Left ventricle myocardium inferior (tissue), 1 donor: Measurements from ENCODE around the gene PDCD2L. TPM values are rescaled to one million over a fixed set of nuclear protein-coding genes. Genes with fewer than 3 reads are reported as not detected.
"Not testable (repeated sequence)": the region's sequence is repeated elsewhere in the genome, so short reads cannot be mapped to it uniquely, and the experiment has no call there.

ENCODE experiments used
- DNase-seq: peaks from one replicate; pipeline ENCODE4 v3.0.0-alpha.2; 2020
- H3K27ac ChIP-seq: fragments of 200-600 bp; replicated peaks from 2 replicates; pipeline ENCODE4 v1.8.0; 2021
- H3K27me3 ChIP-seq: fragments of 200-600 bp; 2 replicates; pipeline ENCODE4 v1.8.0; 2021; ENCODE audit warnings: low read depth
- H3K36me3 ChIP-seq: fragments of 200-600 bp; 2 replicates; pipeline ENCODE4 v1.8.0; 2021
- H3K4me1 ChIP-seq: fragments of 200-600 bp; 2 replicates; pipeline ENCODE4 v1.8.0; 2021
- H3K4me3 ChIP-seq: fragments of 200-600 bp; 2 replicates; pipeline ENCODE4 v1.8.0; 2021; ENCODE audit warnings: mild to moderate bottlenecking, moderate library complexity
- H3K9me3 ChIP-seq: fragments of 200-600 bp; replicated peaks from 2 replicates; pipeline ENCODE4 v1.8.0; 2021
- CTCF ChIP-seq: fragments of 200-600 bp; IDR thresholded peaks from 2 replicates; pipeline ENCODE4 v1.8.0; 2021; ENCODE audit warnings: antibody characterized with exemption, mild to moderate bottlenecking, borderline replicate concordance
- intact Hi-C: fragments of 100-400 bp; cut with micrococcal nuclease; formaldehyde crosslinking; loops from one replicate; pipeline ENCODE4 v1.11.0; 2022
- total RNA-seq: library from RNA; stranded (reverse); fragmentation: NEBNext Ultra II Directional; extraction: Animal tissue kit (Norgen Biotek cat#: 25700); gene quantifications from one replicate; pipeline ENCODE4 v1.2.1, GENCODE V29; 2021
- donor health status: DM: no; HTN: yes; CAD: no; lungs with severe emphysema.

Gene PDCD2L
- total RNA-seq, 1 donor from 2014 or later, result 12.8 TPM

GRCh38 chr19:34436716-34437115 lies 32.5 kb downstream of the PDCD2L start:
- intact Hi-C loops, result no loop called here

GRCh38 chr19:34448191-34448590 lies 44.0 kb downstream of the PDCD2L start:
- H3K27ac ChIP-seq, result no peak overlapping the region
- no peak for DNase-seq
- no peaks in the 10 kb centered on the region for H3K9me3 ChIP-seq
- intact Hi-C loops, result no loop called here
- TF ChIP-seq CTCF, result no peak
- no peaks in the 10 kb centered on the region for H3K27me3 ChIP-seq
- peaks cover 3% of the 10 kb centered on the region for H3K4me1 ChIP-seq
- no peak overlapping the region for H3K4me3 ChIP-seq
- peaks cover 100% of the 10 kb centered on the region for H3K36me3 ChIP-seq

More at GRCh38 chr19:34436716-34437115, 32.5 kb downstream of the PDCD2L start:
- H3K27me3 ChIP-seq, result no peaks in the 10 kb centered on the region
- H3K4me1 ChIP-seq, result peaks cover 29% of the 10 kb centered on the region
- TF ChIP-seq CTCF, result no peak
- H3K27ac ChIP-seq, result peak overlapping the region; percentile 13
- H3K4me3 ChIP-seq, result no peak overlapping the region
- H3K36me3 ChIP-seq, result peaks cover 87% of the 10 kb centered on the region
- H3K9me3 ChIP-seq, result no peaks in the 10 kb centered on the region
- DNase-seq, result no peak

GRCh38 chr19:34452723-34453122 lies 48.5 kb downstream of the PDCD2L start:
- TF ChIP-seq CTCF, result no peak

GRCh38 chr19:34454091-34454490 lies 49.9 kb downstream of the PDCD2L start:
- Histone ChIP-seq H3K9me3 (no peaks in the 10 kb centered on the region), H3K4me1 (peaks cover 22% of the 10 kb centered on the region), H3K27ac (peak overlapping the region; percentile 19), H3K27me3 (no peaks in the 10 kb centered on the region), H3K36me3 (peaks cover 85% of the 10 kb centered on the region), H3K4me3 (no peak overlapping the region)
- DNase-seq, result no peak
- no peak for TF ChIP-seq CTCF
- intact Hi-C loops, result no loop called here

More at GRCh38 chr19:34452723-34453122, 48.5 kb downstream of the PDCD2L start:
- H3K27ac ChIP-seq, result peak overlapping the region; percentile 21
- no peak overlapping the region for H3K4me3 ChIP-seq
- DNase-seq, result no peak
- intact Hi-C loops, result no loop called here
- no peaks in the 10 kb centered on the region for H3K9me3 ChIP-seq
- peaks cover 12% of the 10 kb centered on the region for H3K4me1 ChIP-seq
- peaks cover 88% of the 10 kb centered on the region for H3K36me3 ChIP-seq
- no peaks in the 10 kb centered on the region for H3K27me3 ChIP-seq

GRCh38 chr19:34454685-34455084 lies 50.5 kb downstream of the PDCD2L start:
- peaks cover 85% of the 10 kb centered on the region for H3K36me3 ChIP-seq

GRCh38 chr19:34455783-34456480 lies 51.7 kb downstream of the PDCD2L start:
- H3K4me3 ChIP-seq, H3K27me3 ChIP-seq, H3K27ac ChIP-seq, H3K9me3 ChIP-seq, DNase-seq, intact Hi-C loops: not testable (repeated sequence)
- H3K4me1 ChIP-seq, result peaks cover 40% of the 10 kb centered on the region
- peaks cover 85% of the 10 kb centered on the region for H3K36me3 ChIP-seq

More at GRCh38 chr19:34454685-34455084, 50.5 kb downstream of the PDCD2L start:
- H3K4me3 ChIP-seq, result no peak overlapping the region
- no peak for TF ChIP-seq CTCF
- H3K27ac ChIP-seq, result no peak overlapping the region
- no peak for DNase-seq
- intact Hi-C loops, result no loop called here
- H3K4me1 ChIP-seq, result peaks cover 28% of the 10 kb centered on the region
- no peaks in the 10 kb centered on the region for H3K9me3 ChIP-seq
- no peaks in the 10 kb centered on the region for H3K27me3 ChIP-seq
